Measurements from ENCODE around the gene LSP1. TPM values are rescaled to one million over a fixed set of nuclear protein-coding genes. Genes with fewer than 3 reads are reported as not detected.
"Not testable (repeated sequence)": the region's sequence is repeated elsewhere in the genome, so short reads cannot be mapped to it uniquely, and the experiment has no call there.

Gene LSP1
- total and polyA plus RNA-seq, 4 donors = 5.0 to 7.7 (median 5.7) TPM

GRCh38 chr11:1883346-1884302 is 30.7 kb downstream of the LSP1 start:
- Histone ChIP-seq H3K27ac (ENCODE audit: low read depth in 1 of 2, low read length in 2 of 2) (no peak overlapping the region), H3K36me3 (ENCODE audit: control insufficient read depth in 4 of 4, insufficient read depth in 3 of 4, low read depth in 1 of 4, low read length in 3 of 4) (peaks cover 0 to 2% (median 0%) of the 10 kb centered on the region in 4 donors), H3K4me1 (ENCODE audit: control insufficient read depth in 4 of 4, insufficient read depth in 4 of 4, low read length in 3 of 4) (peaks cover 0 to 3% (median 0%) of the 10 kb centered on the region in 4 donors), H3K27me3 (ENCODE audit: control insufficient read depth in 4 of 4, insufficient read depth in 4 of 4, low read length in 3 of 4) (no peaks in the 10 kb centered on the region), H3K4me3 (ENCODE audit: low read depth in 1 of 3, low read length in 3 of 3) (no peak overlapping the region), H3K9ac (ENCODE audit: low read depth in 1 of 2, low read length in 2 of 2) (no peak overlapping the region), H3K9me3 (ENCODE audit: control insufficient read depth in 4 of 4, low read length in 3 of 4) (no peaks in the 10 kb centered on the region)
- DNase-seq (ENCODE audit: low spot score) = no peak
- 94% methylated on average over 14 of the region's 14 CpGs for WGBS
- TF ChIP-seq HNF4G (IDR thresholded peaks at IDR 0.05) = no peak

- DNase-seq (ENCODE audit: low spot score) = no peak
- Histone ChIP-seq H3K4me3 (ENCODE audit: low read depth in 1 of 3, low read length in 3 of 3) (no peak overlapping the region), H3K36me3 (ENCODE audit: control insufficient read depth in 4 of 4, insufficient read depth in 3 of 4, low read depth in 1 of 4, low read length in 3 of 4) (peaks cover 0 to 2% (median 0%) of the 10 kb centered on the region in 4 donors), H3K27me3 (ENCODE audit: control insufficient read depth in 4 of 4, insufficient read depth in 4 of 4, low read length in 3 of 4) (no peaks in the 10 kb centered on the region), H3K9ac (ENCODE audit: low read depth in 1 of 2, low read length in 2 of 2) (no peak overlapping the region), H3K4me1 (ENCODE audit: control insufficient read depth in 4 of 4, insufficient read depth in 4 of 4, low read length in 3 of 4) (peaks cover 0 to 6% (median 0%) of the 10 kb centered on the region in 4 donors), H3K27ac (ENCODE audit: low read depth in 1 of 2, low read length in 2 of 2) (no peak overlapping the region), H3K9me3 (ENCODE audit: control insufficient read depth in 4 of 4, low read length in 3 of 4) (no peaks in the 10 kb centered on the region)
- 92% methylated on average over 5 of the region's 5 CpGs for WGBS
- TF ChIP-seq TAF1 (conservative IDR thresholded peaks at IDR 0.05) (no peak), FOXA1 (IDR thresholded peaks at IDR 0.05) (no peak), FOXA2 (IDR thresholded peaks at IDR 0.05) (no peak), REST (IDR thresholded peaks at IDR 0.05) (no peak), EGR1 (IDR thresholded peaks at IDR 0.05; ENCODE audit: low read depth in 2 of 2) (no peak), ZBTB33 (IDR thresholded peaks at IDR 0.05) (no peak), RAD21 (IDR thresholded peaks at IDR 0.05) (no peak), YY1 (IDR thresholded peaks at IDR 0.05) (no peak), MAX (IDR thresholded peaks at IDR 0.05) (no peak), NR2F2 (IDR thresholded peaks at IDR 0.05) (no peak), CTCF (IDR thresholded peaks at IDR 0.05; ENCODE audit: low read depth, low read length, missing input control) (no peak), SP1 (IDR thresholded peaks at IDR 0.05) (no peak), JUND (IDR thresholded peaks at IDR 0.05) (no peak), ATF3 (IDR thresholded peaks at IDR 0.05) (no peak), HNF4G (IDR thresholded peaks at IDR 0.05) (no peak), HNF4A (conservative IDR thresholded peaks at IDR 0.05) (no peak), RXRA (IDR thresholded peaks at IDR 0.05) (no peak), GABPA (IDR thresholded peaks at IDR 0.05 in 1 of 2, conservative IDR thresholded peaks at IDR 0.05 in 1 of 2) (no peak)
Observed at GRCh38 chr11:1884303-1884700, 31.4 kb downstream of the LSP1 start.

- not testable (repeated sequence) for H3K9me3 ChIP-seq (ENCODE audit: control insufficient read depth in 4 of 4, low read length in 3 of 4); H3K9ac ChIP-seq (ENCODE audit: low read depth in 1 of 2, low read length in 2 of 2); H3K27ac ChIP-seq (ENCODE audit: low read depth in 1 of 2, low read length in 2 of 2); H3K27me3 ChIP-seq (ENCODE audit: control insufficient read depth in 4 of 4, insufficient read depth in 4 of 4, low read length in 3 of 4); H3K4me3 ChIP-seq (ENCODE audit: low read depth in 1 of 3, low read length in 3 of 3); DNase-seq (ENCODE audit: low spot score); H3K36me3 ChIP-seq (ENCODE audit: control insufficient read depth in 4 of 4, insufficient read depth in 3 of 4, low read depth in 1 of 4, low read length in 3 of 4); H3K4me1 ChIP-seq (ENCODE audit: control insufficient read depth in 4 of 4, insufficient read depth in 4 of 4, low read length in 3 of 4)
- 88% methylated on average over 13 of the region's 13 CpGs for WGBS
Observed at GRCh38 chr11:1886551-1886950, 33.7 kb downstream of the LSP1 start.

Measured in liver (tissue), 9 donors.